Neural progenitor cell (in vitro differentiated cells): ENCODE measurements around the gene GSG1L. TPM values are rescaled to one million over a fixed set of nuclear protein-coding genes. Genes with fewer than 3 reads are reported as not detected.

Experiments used
- DNase-seq: peaks from one replicate; pipeline ENCODE4 v3.0.0-alpha.2; 2016; ENCODE audit warnings: low spot score
- H2AFZ ChIP-seq: fragments of 200-600 bp; sonication (generic); replicated peaks from 2 replicates; pipeline ENCODE4 v1.6.1; 2016; ENCODE audit warnings: antibody characterized with exemption
- H3F3A ChIP-seq: fragments of 200-600 bp; sonication (generic); 2 replicates; pipeline ENCODE4 v1.6.1; 2016; ENCODE audit warnings: antibody characterized with exemption, low read depth
- H3K27ac ChIP-seq: fragments of 200-600 bp; sonication (generic); 2 replicates; pipeline ENCODE4 v1.5.1; 2016; ENCODE audit warnings: mild to moderate bottlenecking
- H3K27me3 ChIP-seq: fragments of 200-600 bp; sonication (generic); 2 replicates; pipeline ENCODE4 v1.6.1; 2016; ENCODE audit warnings: mild to moderate bottlenecking, moderate library complexity
- H3K36me3 ChIP-seq: fragments of 200-600 bp; sonication (generic); 2 replicates; pipeline ENCODE4 v1.5.1; 2016
- H3K4me1 ChIP-seq: fragments of 200-600 bp; sonication (generic); 2 replicates; pipeline ENCODE4 v1.6.1; 2016; ENCODE audit warnings: mixed run types
- H3K4me2 ChIP-seq: fragments of 200-600 bp; sonication (generic); 2 replicates; pipeline ENCODE4 v1.6.1; 2016
- H3K4me3 ChIP-seq: fragments of 200-600 bp; sonication (generic); 2 replicates; pipeline ENCODE4 v1.5.1; 2016
- H3K79me2 ChIP-seq: fragments of 200-600 bp; sonication (generic); 2 replicates; pipeline ENCODE4 v1.6.1; 2016; ENCODE audit warnings: low read depth
- H3K9ac ChIP-seq: fragments of 200-600 bp; sonication (generic); 2 replicates; pipeline ENCODE4 v1.6.1; 2016
- H3K9me3 ChIP-seq: fragments of 200-600 bp; sonication (generic); 2 replicates; pipeline ENCODE4 v1.5.1; 2016; ENCODE audit warnings: low read depth
- H4K20me1 ChIP-seq: fragments of 200-600 bp; sonication (generic); 2 replicates; pipeline ENCODE4 v1.6.1; 2016; ENCODE audit warnings: low read depth
- H3K27ac Mint-ChIP-seq: 3 replicates; pipeline ENCODE4 v1.8.0; 2021; ENCODE audit warnings: mixed read lengths
- H3K27me3 Mint-ChIP-seq: 2 replicates; pipeline ENCODE4 v1.8.0; 2022; ENCODE audit warnings: low read depth, mild to moderate bottlenecking, inconsistent platforms, moderate library complexity, mixed read lengths; ENCODE audit not compliant: insufficient read depth
- H3K36me3 Mint-ChIP-seq: 3 replicates; pipeline ENCODE4 v1.8.0; 2021; ENCODE audit warnings: mixed read lengths
- H3K4me1 Mint-ChIP-seq: 3 replicates; pipeline ENCODE4 v1.8.0; 2021; ENCODE audit warnings: mixed read lengths
- H3K4me3 Mint-ChIP-seq: 3 replicates; pipeline ENCODE4 v1.8.0; 2021; ENCODE audit warnings: mild to moderate bottlenecking, moderate library complexity, mixed read lengths
- H3K9me3 Mint-ChIP-seq: 3 replicates; pipeline ENCODE4 v1.8.0; 2020; ENCODE audit warnings: mixed read lengths
- EZH2 ChIP-seq: fragments of 200-600 bp; sonication (generic); IDR thresholded peaks from 2 replicates; pipeline ENCODE4 v1.6.1; 2017; ENCODE audit warnings: antibody characterized with exemption, mild to moderate bottlenecking, moderate library complexity
- EZH2phosphoT487 ChIP-seq: fragments of 200-600 bp; sonication (generic); IDR thresholded peaks from 2 replicates; pipeline ENCODE4 v1.6.1; 2017; ENCODE audit warnings: antibody characterized with exemption
- total RNA-seq: library from RNA; depleted of rRNA; stranded (reverse); fragments of >200 nt; gene quantifications from 2 replicates; pipeline ENCODE4 v1.2.3, GENCODE V29; 2015; ENCODE audit warnings: low replicate concordance
- TF ChIP-seq, protein P1 (sequence below): fragments of 200-600 bp; sonication (generic); IDR thresholded peaks from 2 replicates; pipeline ENCODE4 v1.5.1; 2017; ENCODE audit warnings: antibody characterized with exemption, mild to moderate bottlenecking

The GSG1L gene
- total RNA-seq, 1 donor from 2014 or later, result not detected

DNA sequence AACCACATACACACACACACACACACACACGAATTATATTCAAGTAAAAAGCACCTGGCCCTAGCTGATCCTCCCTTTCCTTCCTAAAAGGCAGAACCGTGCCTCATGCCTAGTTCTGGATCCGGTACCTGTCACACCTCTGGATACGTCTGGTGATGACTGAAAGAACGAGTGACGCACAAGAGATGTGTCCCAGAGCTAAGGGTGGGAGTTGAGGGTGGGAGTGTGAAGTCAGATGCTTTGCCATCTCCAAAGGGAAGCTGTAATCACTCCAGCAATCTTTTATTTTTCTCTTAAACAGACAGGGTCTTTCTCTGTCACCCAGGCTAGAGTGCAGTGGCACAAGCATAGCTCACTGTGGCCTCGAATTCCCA is 26.5 kb upstream of the GSG1L start:
- H3K36me3 ChIP-seq, result no peaks in the 10 kb centered on the region
- peaks cover 9% of the 10 kb centered on the region for H4K20me1 ChIP-seq
- H3K79me2 ChIP-seq, result no peaks in the 10 kb centered on the region
- H3K27me3 ChIP-seq, result no peaks in the 10 kb centered on the region
- no peak overlapping the region for H3K4me3 ChIP-seq
- no peak overlapping the region for H3K27ac ChIP-seq
- H2AFZ ChIP-seq, result no peak overlapping the region
- H3K9me3 ChIP-seq, result no peaks in the 10 kb centered on the region
- Mint-ChIP-seq H3K27me3 (no peaks in the 10 kb centered on the region), H3K27ac (no peak overlapping the region), H3K4me1 (peaks cover 10% of the 10 kb centered on the region), H3K36me3 (no peaks in the 10 kb centered on the region), H3K4me3 (no peak overlapping the region), H3K9me3 (no peaks in the 10 kb centered on the region)
- no peak for TF ChIP-seq EZH2
- TF ChIP-seq, protein P1, sequence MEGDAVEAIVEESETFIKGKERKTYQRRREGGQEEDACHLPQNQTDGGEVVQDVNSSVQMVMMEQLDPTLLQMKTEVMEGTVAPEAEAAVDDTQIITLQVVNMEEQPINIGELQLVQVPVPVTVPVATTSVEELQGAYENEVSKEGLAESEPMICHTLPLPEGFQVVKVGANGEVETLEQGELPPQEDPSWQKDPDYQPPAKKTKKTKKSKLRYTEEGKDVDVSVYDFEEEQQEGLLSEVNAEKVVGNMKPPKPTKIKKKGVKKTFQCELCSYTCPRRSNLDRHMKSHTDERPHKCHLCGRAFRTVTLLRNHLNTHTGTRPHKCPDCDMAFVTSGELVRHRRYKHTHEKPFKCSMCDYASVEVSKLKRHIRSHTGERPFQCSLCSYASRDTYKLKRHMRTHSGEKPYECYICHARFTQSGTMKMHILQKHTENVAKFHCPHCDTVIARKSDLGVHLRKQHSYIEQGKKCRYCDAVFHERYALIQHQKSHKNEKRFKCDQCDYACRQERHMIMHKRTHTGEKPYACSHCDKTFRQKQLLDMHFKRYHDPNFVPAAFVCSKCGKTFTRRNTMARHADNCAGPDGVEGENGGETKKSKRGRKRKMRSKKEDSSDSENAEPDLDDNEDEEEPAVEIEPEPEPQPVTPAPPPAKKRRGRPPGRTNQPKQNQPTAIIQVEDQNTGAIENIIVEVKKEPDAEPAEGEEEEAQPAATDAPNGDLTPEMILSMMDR, result no peak
- no peak for TF ChIP-seq EZH2phosphoT487
- H3K4me1 ChIP-seq, result peaks cover 12% of the 10 kb centered on the region
- H3K9ac ChIP-seq, result no peak overlapping the region
- no peak overlapping the region for H3K4me2 ChIP-seq
- no peak for DNase-seq
- H3F3A ChIP-seq, result peaks cover 22% of the 10 kb centered on the region

DNA sequence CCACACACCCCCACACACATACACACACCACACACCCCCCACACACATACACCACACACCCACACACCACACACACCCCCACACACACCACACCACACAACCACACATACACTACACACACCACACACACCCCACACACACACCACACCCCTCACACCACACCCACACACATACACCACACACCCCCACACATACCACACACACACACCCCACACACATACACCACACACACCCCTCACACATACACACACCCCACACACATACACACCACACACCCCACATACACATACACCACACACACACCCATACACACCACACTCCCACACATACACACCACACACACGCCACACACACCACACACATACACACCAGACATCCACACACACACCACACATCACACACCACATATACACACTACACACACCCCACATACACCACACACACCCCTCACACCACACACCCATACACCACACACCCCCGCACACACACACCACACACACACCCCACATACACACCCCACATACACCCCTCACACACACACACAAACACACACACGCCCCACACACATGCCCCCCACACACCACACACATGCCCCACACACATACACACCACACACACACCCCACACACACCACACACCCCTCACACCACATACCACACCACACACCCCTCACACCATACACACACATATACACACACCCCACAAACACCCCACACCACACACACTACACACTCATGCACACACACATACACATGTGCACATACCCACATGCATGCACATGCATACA is 25.9 kb upstream of the GSG1L start:
- H3K9me3 Mint-ChIP-seq, result no peaks in the 10 kb centered on the region
- no peak overlapping the region for H3K4me3 ChIP-seq
- no peak for TF ChIP-seq EZH2
- TF ChIP-seq, protein P1, result no peak
- no peaks in the 10 kb centered on the region for H3K27me3 Mint-ChIP-seq
- H3K4me1 Mint-ChIP-seq, result peaks cover 14% of the 10 kb centered on the region
- H3K27me3 ChIP-seq, result no peaks in the 10 kb centered on the region
- H4K20me1 ChIP-seq, result peaks cover 9% of the 10 kb centered on the region
- no peaks in the 10 kb centered on the region for H3K79me2 ChIP-seq
- no peak for DNase-seq
- no peaks in the 10 kb centered on the region for H3K36me3 ChIP-seq
- H3K36me3 Mint-ChIP-seq, result no peaks in the 10 kb centered on the region
- no peaks in the 10 kb centered on the region for H3K9me3 ChIP-seq
- no peak overlapping the region for H3K27ac ChIP-seq
- peaks cover 22% of the 10 kb centered on the region for H3F3A ChIP-seq
- no peak overlapping the region for H3K9ac ChIP-seq
- H2AFZ ChIP-seq, result no peak overlapping the region
- no peak overlapping the region for H3K4me3 Mint-ChIP-seq
- H3K4me1 ChIP-seq, result peaks cover 12% of the 10 kb centered on the region
- H3K27ac Mint-ChIP-seq, result no peak overlapping the region
- H3K4me2 ChIP-seq, result no peak overlapping the region

DNA sequence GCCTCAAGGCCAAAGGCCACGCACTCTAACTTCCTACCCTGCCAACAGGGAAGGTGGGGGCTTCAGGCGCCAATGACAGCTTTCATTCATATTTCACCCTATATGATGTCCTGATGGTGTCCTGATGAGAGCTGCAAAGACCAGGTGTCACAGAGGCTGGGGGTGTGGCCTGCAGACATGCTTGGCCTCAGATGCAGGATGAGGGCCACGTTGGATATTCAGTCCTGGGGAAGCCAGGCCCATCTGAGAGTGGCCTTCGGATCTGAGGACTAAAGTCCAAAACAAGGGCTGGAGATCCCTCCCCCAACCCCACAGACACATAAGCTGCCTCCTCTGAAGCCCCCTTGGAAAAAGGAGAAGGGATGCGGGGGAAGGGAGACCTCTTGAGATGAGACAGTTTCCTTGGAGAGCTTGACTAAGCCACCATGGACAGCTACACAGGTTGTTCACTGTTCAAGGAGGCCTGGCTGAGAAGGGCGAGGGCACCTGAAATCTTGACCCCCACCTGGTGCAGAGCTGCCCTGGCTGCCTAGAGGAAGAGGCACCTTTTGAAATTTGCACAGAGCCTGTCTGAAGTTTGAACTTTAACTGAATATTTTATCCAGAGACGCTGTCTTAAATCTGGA is 24.3 kb upstream of the GSG1L start:
- H3K27me3 Mint-ChIP-seq, result no peaks in the 10 kb centered on the region
- H3K9me3 Mint-ChIP-seq, result no peaks in the 10 kb centered on the region
- Histone ChIP-seq H3K9me3 (no peaks in the 10 kb centered on the region), H3K9ac (no peak overlapping the region), H3K4me2 (no peak overlapping the region), H2AFZ (no peak overlapping the region), H3K79me2 (no peaks in the 10 kb centered on the region), H3K4me1 (peaks cover 5% of the 10 kb centered on the region), H3K4me3 (no peak overlapping the region), H3F3A (peaks cover 19% of the 10 kb centered on the region), H3K27me3 (no peaks in the 10 kb centered on the region), H3K27ac (no peak overlapping the region), H4K20me1 (peaks cover 2% of the 10 kb centered on the region), H3K36me3 (no peaks in the 10 kb centered on the region)
- no peak overlapping the region for H3K27ac Mint-ChIP-seq
- H3K4me1 Mint-ChIP-seq, result peaks cover 16% of the 10 kb centered on the region
- no peak for TF ChIP-seq EZH2
- TF ChIP-seq, protein P1, result no peak
- TF ChIP-seq EZH2phosphoT487, result no peak
- no peak overlapping the region for H3K4me3 Mint-ChIP-seq
- no peak for DNase-seq
- H3K36me3 Mint-ChIP-seq, result no peaks in the 10 kb centered on the region
